GM19328 (cell line): ENCODE data around the gene CHRM2.

ENCODE experiments used
- ATAC-seq: cut with Tn5 transposase; IDR thresholded peaks from one replicate; pipeline ENCODE4 v1.9.1; 2021; ENCODE audit warnings: mild to moderate bottlenecking, moderate library complexity; ENCODE audit not compliant: unreplicated experiment

The CHRM2 gene

GRCh38 chr7:136891850-136892249, 23.4 kb downstream of the CHRM2 start:
- no peak for ATAC-seq

- no peak for ATAC-seq
Measured at GRCh38 chr7:136894789-136895188, 26.3 kb downstream of the CHRM2 start.

GRCh38 chr7:136897676-136898075, 29.2 kb downstream of the CHRM2 start:
- ATAC-seq = no peak

GRCh38 chr7:136900005-136900404, 31.6 kb downstream of the CHRM2 start:
- ATAC-seq = no peak

- ATAC-seq = no peak
Measured at GRCh38 chr7:136910771-136911170, 42.3 kb downstream of the CHRM2 start.

- ATAC-seq = no peak
Measured at GRCh38 chr7:136911344-136911743, 42.9 kb downstream of the CHRM2 start.

GRCh38 chr7:136912339-136912738, 43.9 kb downstream of the CHRM2 start:
- ATAC-seq = no peak

- ATAC-seq = no peak
Measured at GRCh38 chr7:136914016-136914415, 45.6 kb downstream of the CHRM2 start.

- ATAC-seq = no peak
Measured at GRCh38 chr7:136919820-136920219, 51.4 kb downstream of the CHRM2 start.

GRCh38 chr7:136923111-136923667, 54.7 kb downstream of the CHRM2 start:
- ATAC-seq = no peak

GRCh38 chr7:136925044-136925443, 56.6 kb downstream of the CHRM2 start:
- ATAC-seq = no peak

GRCh38 chr7:136925556-136925955, 57.1 kb downstream of the CHRM2 start:
- no peak for ATAC-seq

- no peak for ATAC-seq
Measured at GRCh38 chr7:136931169-136931867, 62.9 kb downstream of the CHRM2 start.

GRCh38 chr7:136937436-136937835, 69.0 kb downstream of the CHRM2 start:
- no peak for ATAC-seq

- no peak for ATAC-seq
Measured at GRCh38 chr7:136938476-136938875, 70.0 kb downstream of the CHRM2 start.

GRCh38 chr7:136940122-136940521, 71.7 kb downstream of the CHRM2 start:
- ATAC-seq = no peak

- ATAC-seq = no peak
Measured at GRCh38 chr7:136940917-136941316, 72.5 kb downstream of the CHRM2 start.

- no peak for ATAC-seq
Measured at GRCh38 chr7:136941816-136942215, 73.4 kb downstream of the CHRM2 start.

- ATAC-seq = no peak
Measured at GRCh38 chr7:136942401-136942800, 73.9 kb downstream of the CHRM2 start.

- ATAC-seq = no peak
Measured at GRCh38 chr7:136942994-136943393, 74.5 kb downstream of the CHRM2 start.

GRCh38 chr7:136947347-136947746, 78.9 kb downstream of the CHRM2 start:
- ATAC-seq = no peak

- ATAC-seq = no peak
Measured at GRCh38 chr7:136950331-136950730, 81.9 kb downstream of the CHRM2 start.

- no peak for ATAC-seq
Measured at GRCh38 chr7:136953386-136953785, 84.9 kb downstream of the CHRM2 start.
